Muscle layer of colon (tissue), 2 donors: ENCODE data around the gene MCM3AP.
"Not testable (repeated sequence)": the region's sequence is repeated elsewhere in the genome, so short reads cannot be mapped to it uniquely, and the experiment has no call there.

Experiments used
- H3K27ac ChIP-seq: one replicate; pipeline ENCODE4 v1.7.0; 2013; ENCODE audit warnings: low read depth, mild to moderate bottlenecking, low read length, moderate library complexity
- H3K27me3 ChIP-seq, 2 donors: one replicate each; pipeline ENCODE4 v1.7.0; 2013; ENCODE audit warnings: low read length in 2 of 2, mild to moderate bottlenecking in 2 of 2; ENCODE audit not compliant: insufficient read depth in 2 of 2, control insufficient read depth in 1 of 2
- H3K36me3 ChIP-seq: one replicate; pipeline ENCODE4 v1.7.0; 2013; ENCODE audit warnings: mild to moderate bottlenecking, low read length; ENCODE audit not compliant: insufficient read depth
- H3K4me1 ChIP-seq: one replicate; pipeline ENCODE4 v1.7.0; 2013; ENCODE audit warnings: mild to moderate bottlenecking, low read length; ENCODE audit not compliant: insufficient read depth
- H3K4me3 ChIP-seq, 2 donors: one replicate each; pipeline ENCODE4 v1.7.0; 2013; ENCODE audit warnings: low read length in 2 of 2, low read depth in 1 of 2, mild to moderate bottlenecking in 1 of 2, moderate library complexity in 1 of 2
- H3K9ac ChIP-seq: one replicate; pipeline ENCODE4 v1.7.0; 2013; ENCODE audit warnings: low read length
- H3K9me3 ChIP-seq: one replicate; pipeline ENCODE4 v1.7.0; 2013; ENCODE audit warnings: mild to moderate bottlenecking, low read length
- donor health status: abdominal sarcoma.
- donor health status: Adenocarcinoma of cecum.

MCM3AP gene

GRCh38 chr21:46322351-46323226, 37.2 kb upstream of the MCM3AP start:
- Histone ChIP-seq H3K9me3 (no peaks in the 10 kb centered on the region), H3K9ac (no peak overlapping the region), H3K36me3 (no peaks in the 10 kb centered on the region), H3K4me3 (peak overlapping the region; percentile 68 to 83), H3K27ac (peak overlapping the region; percentile 58), H3K4me1 (peaks cover 20% of the 10 kb centered on the region), H3K27me3 (no peaks in the 10 kb centered on the region)

GRCh38 chr21:46320331-46320801, 35.0 kb upstream of the MCM3AP start:
- Histone ChIP-seq H3K4me1 (peaks cover 15% of the 10 kb centered on the region), H3K9ac (no peak overlapping the region), H3K27ac (no peak overlapping the region), H3K27me3 (no peaks in the 10 kb centered on the region), H3K4me3 (no peak overlapping the region), H3K36me3 (no peaks in the 10 kb centered on the region), H3K9me3 (no peaks in the 10 kb centered on the region)

- no peaks in the 10 kb centered on the region for H3K36me3 ChIP-seq
Measured at GRCh38 chr21:46319186-46319585, 33.8 kb upstream of the MCM3AP start.

GRCh38 chr21:46318464-46318845, 33.0 kb upstream of the MCM3AP start:
- no peak overlapping the region for H3K9ac ChIP-seq
- no peak overlapping the region for H3K4me3 ChIP-seq
- H3K4me1 ChIP-seq, result peaks cover 13% of the 10 kb centered on the region
- H3K27me3 ChIP-seq, result no peaks in the 10 kb centered on the region
- H3K36me3 ChIP-seq, result no peaks in the 10 kb centered on the region
- H3K9me3 ChIP-seq, result no peaks in the 10 kb centered on the region
- no peak overlapping the region for H3K27ac ChIP-seq

More at GRCh38 chr21:46319186-46319585, 33.8 kb upstream of the MCM3AP start:
- Histone ChIP-seq H3K9ac (no peak overlapping the region), H3K4me3 (no peak overlapping the region), H3K4me1 (peaks cover 13% of the 10 kb centered on the region), H3K27me3 (no peaks in the 10 kb centered on the region), H3K9me3 (no peaks in the 10 kb centered on the region), H3K27ac (no peak overlapping the region)

- Histone ChIP-seq H3K27ac (no peak overlapping the region), H3K9me3 (no peaks in the 10 kb centered on the region), H3K36me3 (no peaks in the 10 kb centered on the region), H3K4me1 (peaks cover 9% of the 10 kb centered on the region), H3K4me3 (no peak overlapping the region), H3K9ac (no peak overlapping the region), H3K27me3 (no peaks in the 10 kb centered on the region)
Measured at GRCh38 chr21:46317710-46318463, 32.5 kb upstream of the MCM3AP start.

GRCh38 chr21:46316708-46317324, 31.4 kb upstream of the MCM3AP start:
- H3K4me1 ChIP-seq, result no peaks in the 10 kb centered on the region
- no peaks in the 10 kb centered on the region for H3K36me3 ChIP-seq
- H3K9me3 ChIP-seq, result no peaks in the 10 kb centered on the region
- H3K4me3 ChIP-seq, result no peak overlapping the region
- H3K27ac ChIP-seq, result no peak overlapping the region
- H3K9ac ChIP-seq, result no peak overlapping the region
- no peaks in the 10 kb centered on the region for H3K27me3 ChIP-seq

- Histone ChIP-seq H3K36me3 (no peaks in the 10 kb centered on the region), H3K9me3 (no peaks in the 10 kb centered on the region), H3K4me1 (no peaks in the 10 kb centered on the region), H3K27ac (no peak overlapping the region), H3K27me3 (no peaks in the 10 kb centered on the region), H3K4me3 (no peak overlapping the region), H3K9ac (no peak overlapping the region)
Measured at GRCh38 chr21:46314441-46315020, 29.1 kb upstream of the MCM3AP start.

- Histone ChIP-seq H3K27me3 (no peaks in the 10 kb centered on the region), H3K9me3 (no peaks in the 10 kb centered on the region), H3K4me3 (no peak overlapping the region), H3K36me3 (no peaks in the 10 kb centered on the region), H3K9ac (no peak overlapping the region), H3K27ac (no peak overlapping the region), H3K4me1 (no peaks in the 10 kb centered on the region)
Measured at GRCh38 chr21:46312949-46313348, 27.5 kb upstream of the MCM3AP start.

- no peak overlapping the region for H3K4me3 ChIP-seq
- no peak overlapping the region for H3K9ac ChIP-seq
- H3K4me1 ChIP-seq, result no peaks in the 10 kb centered on the region
- no peak overlapping the region for H3K27ac ChIP-seq
- no peaks in the 10 kb centered on the region for H3K9me3 ChIP-seq
- no peaks in the 10 kb centered on the region for H3K36me3 ChIP-seq
- no peaks in the 10 kb centered on the region for H3K27me3 ChIP-seq
Measured at GRCh38 chr21:46311568-46311967, 26.2 kb upstream of the MCM3AP start.

- H3K4me3 ChIP-seq, H3K4me1 ChIP-seq, H3K9ac ChIP-seq, H3K27ac ChIP-seq, H3K27me3 ChIP-seq, H3K9me3 ChIP-seq, H3K36me3 ChIP-seq: not testable (repeated sequence)
Measured at GRCh38 chr21:46310260-46310659, 24.8 kb upstream of the MCM3AP start.

GRCh38 chr21:46308431-46308830, 23.0 kb upstream of the MCM3AP start:
- H3K9ac ChIP-seq, result no peak overlapping the region
- H3K36me3 ChIP-seq, result no peaks in the 10 kb centered on the region
- H3K27ac ChIP-seq, result no peak overlapping the region
- H3K4me3 ChIP-seq, result no peak overlapping the region
- no peaks in the 10 kb centered on the region for H3K27me3 ChIP-seq
- H3K9me3 ChIP-seq, result no peaks in the 10 kb centered on the region
- H3K4me1 ChIP-seq, result no peaks in the 10 kb centered on the region
